ENCODE results near the gene ADAMTS2.

ADAMTS2 gene

DNA sequence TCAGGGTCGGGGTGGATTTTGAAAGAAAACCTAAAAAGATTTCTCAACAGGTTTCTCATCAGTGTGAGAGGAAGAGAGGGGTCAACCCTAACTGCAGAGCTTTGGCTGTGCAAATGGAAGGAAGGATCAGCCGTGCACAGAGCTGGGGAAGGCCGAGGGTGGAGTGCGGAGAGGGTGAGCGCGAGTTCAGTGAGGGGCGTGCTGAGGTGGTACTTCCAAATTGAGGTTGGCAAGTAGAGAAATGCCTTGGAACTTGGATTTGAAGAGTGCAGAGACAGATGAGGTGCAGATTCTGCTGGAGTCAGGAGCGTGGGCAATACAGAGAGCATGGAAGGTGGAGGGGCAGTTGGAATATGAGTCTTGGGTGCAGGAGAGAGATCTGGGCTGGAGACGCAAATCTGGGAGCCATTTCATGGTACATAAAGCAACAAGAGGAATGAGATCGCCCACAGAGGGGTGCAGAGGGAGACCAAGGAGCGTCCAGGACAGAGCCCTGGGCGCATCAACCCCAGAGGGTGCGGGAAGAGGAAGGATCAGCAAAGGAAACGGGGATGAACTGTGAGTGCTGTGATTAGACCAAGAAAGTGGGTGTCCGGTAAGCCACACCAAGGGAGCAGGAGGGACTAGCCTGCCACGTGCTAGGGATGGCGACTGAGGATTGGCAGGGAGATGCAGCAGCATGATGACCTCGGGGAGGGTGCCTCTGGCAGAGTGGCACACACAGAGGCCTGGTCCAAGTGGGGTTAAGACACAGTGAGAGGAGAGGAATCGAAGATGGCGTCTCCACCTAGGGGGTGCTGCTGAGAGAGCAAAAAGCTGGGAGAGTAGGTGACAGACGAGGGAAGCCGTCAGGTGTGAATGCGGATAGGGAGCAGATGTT lies 105.8 kb downstream of the ADAMTS2 start:
- H3K27ac ChIP-seq (ENCODE audit: low read depth, low read length), result no peak overlapping the region
- no peaks in the 10 kb centered on the region for H3K27me3 ChIP-seq (ENCODE audit: low read length)

GRCh38 chr5:179238628-179238970 lies 106.7 kb downstream of the ADAMTS2 start:
- Histone ChIP-seq H3K9me2 (replicated peaks; ENCODE audit: insufficient read depth, low read length) (no peaks in the 10 kb centered on the region), H3K36me3 (ENCODE audit: low read length) (no peaks in the 10 kb centered on the region), H3K9me3 (ENCODE audit: insufficient read depth, low read length) (no peaks in the 10 kb centered on the region), H3K27ac (ENCODE audit: low read depth, low read length) (no peak overlapping the region), H3F3A (ENCODE audit: insufficient read depth) (no peaks in the 10 kb centered on the region), H3K4me3 (ENCODE audit: insufficient read depth, low read length, poor library complexity, severe bottlenecking) (no peak overlapping the region), H4K20me1 (ENCODE audit: low read depth, low read length) (no peaks in the 10 kb centered on the region), H3K4me2 (ENCODE audit: low read depth, low read length, poor library complexity, severe bottlenecking) (no peak overlapping the region), H2AFZ (ENCODE audit: low read depth, low read length, severe bottlenecking) (no peak overlapping the region), H3K27me3 (ENCODE audit: low read length) (no peaks in the 10 kb centered on the region), H3K9ac (ENCODE audit: low read length) (no peak overlapping the region), H3K79me2 (ENCODE audit: insufficient read depth, low read length) (no peaks in the 10 kb centered on the region)
- TF ChIP-seq CTCF (IDR thresholded peaks at IDR 0.05; ENCODE audit: insufficient read depth, low read length, poor library complexity, severe bottlenecking) (no peak), EZH2phosphoT487 (conservative IDR thresholded peaks at IDR 0.05; ENCODE audit: low read length) (no peak)

More for the DNA sequence above, 105.8 kb downstream of the ADAMTS2 start:
- Histone ChIP-seq H3K4me2 (ENCODE audit: low read depth, low read length, poor library complexity, severe bottlenecking) (no peak overlapping the region), H3K9ac (ENCODE audit: low read length) (no peak overlapping the region), H3K9me2 (replicated peaks; ENCODE audit: insufficient read depth, low read length) (no peaks in the 10 kb centered on the region), H3F3A (ENCODE audit: insufficient read depth) (no peaks in the 10 kb centered on the region), H2AFZ (ENCODE audit: low read depth, low read length, severe bottlenecking) (no peak overlapping the region), H3K9me3 (ENCODE audit: insufficient read depth, low read length) (no peaks in the 10 kb centered on the region), H3K79me2 (ENCODE audit: insufficient read depth, low read length) (no peaks in the 10 kb centered on the region), H3K4me3 (ENCODE audit: insufficient read depth, low read length, poor library complexity, severe bottlenecking) (no peak overlapping the region), H3K36me3 (ENCODE audit: low read length) (no peaks in the 10 kb centered on the region), H4K20me1 (ENCODE audit: low read depth, low read length) (no peaks in the 10 kb centered on the region)
- no peak for TF ChIP-seq EZH2phosphoT487 (conservative IDR thresholded peaks at IDR 0.05; ENCODE audit: low read length)
- TF ChIP-seq CTCF (IDR thresholded peaks at IDR 0.05; ENCODE audit: insufficient read depth, low read length, poor library complexity, severe bottlenecking), result no peak

DNA sequence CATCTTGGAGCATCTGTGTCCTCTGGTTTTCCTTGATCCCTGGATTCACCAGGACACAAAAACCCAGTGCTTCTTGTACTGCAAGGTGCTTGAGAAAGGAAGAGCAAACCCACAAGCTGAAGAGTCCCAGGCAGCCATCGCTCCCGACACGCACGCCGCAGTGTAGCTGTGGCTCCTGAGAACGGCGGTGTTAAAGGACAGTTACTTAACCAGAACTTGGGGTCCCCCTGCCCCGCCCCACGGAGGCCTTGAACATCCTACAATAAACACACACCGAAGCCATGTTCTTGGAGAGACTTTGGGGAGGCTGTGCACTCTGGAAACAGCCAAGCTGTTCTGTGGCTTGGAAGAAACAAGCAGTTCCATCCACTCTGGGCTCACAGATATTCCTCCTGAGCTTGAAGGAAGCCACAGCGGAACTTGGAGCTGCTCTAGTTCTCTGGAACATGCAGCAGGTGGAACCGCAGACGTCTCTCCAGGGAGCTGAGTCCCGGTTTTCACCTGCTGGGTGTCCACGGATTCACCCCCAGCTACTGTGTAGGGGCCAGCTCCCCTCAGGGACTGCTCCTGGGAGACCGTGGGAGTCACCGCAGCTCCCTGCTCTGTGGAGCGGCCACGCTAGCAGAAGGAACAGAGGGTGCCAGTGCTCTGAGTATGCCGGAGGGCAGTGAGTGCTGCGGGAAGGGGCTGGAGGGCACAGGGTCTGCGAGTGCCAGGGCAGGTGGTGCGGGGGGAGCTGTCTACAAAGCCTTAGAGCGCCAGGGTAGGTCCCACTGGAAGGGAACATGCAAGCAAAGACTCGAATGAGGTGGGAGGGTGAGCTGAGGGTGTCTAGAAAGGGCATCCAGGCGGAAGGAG lies 107.3 kb downstream of the ADAMTS2 start:
- no peak overlapping the region for H3K4me3 ChIP-seq (ENCODE audit: insufficient read depth, low read length, poor library complexity, severe bottlenecking)
- H3K9me2 ChIP-seq (replicated peaks; ENCODE audit: insufficient read depth, low read length), result no peaks in the 10 kb centered on the region
- H2AFZ ChIP-seq (ENCODE audit: low read depth, low read length, severe bottlenecking), result no peak overlapping the region
- no peaks in the 10 kb centered on the region for H3K79me2 ChIP-seq (ENCODE audit: insufficient read depth, low read length)
- H3K27ac ChIP-seq (ENCODE audit: low read depth, low read length), result no peak overlapping the region
- H3K9me3 ChIP-seq (ENCODE audit: insufficient read depth, low read length), result no peaks in the 10 kb centered on the region
- TF ChIP-seq EZH2phosphoT487 (conservative IDR thresholded peaks at IDR 0.05; ENCODE audit: low read length), result no peak
- TF ChIP-seq CTCF (IDR thresholded peaks at IDR 0.05; ENCODE audit: insufficient read depth, low read length, poor library complexity, severe bottlenecking), result no peak
- H3K9ac ChIP-seq (ENCODE audit: low read length), result no peak overlapping the region
- H4K20me1 ChIP-seq (ENCODE audit: low read depth, low read length), result no peaks in the 10 kb centered on the region
- H3F3A ChIP-seq (ENCODE audit: insufficient read depth), result no peaks in the 10 kb centered on the region
- no peak overlapping the region for H3K4me2 ChIP-seq (ENCODE audit: low read depth, low read length, poor library complexity, severe bottlenecking)
- no peaks in the 10 kb centered on the region for H3K36me3 ChIP-seq (ENCODE audit: low read length)
- no peaks in the 10 kb centered on the region for H3K27me3 ChIP-seq (ENCODE audit: low read length)
